Measurements from ENCODE around the gene PKHD1.

Gene PKHD1

DNA sequence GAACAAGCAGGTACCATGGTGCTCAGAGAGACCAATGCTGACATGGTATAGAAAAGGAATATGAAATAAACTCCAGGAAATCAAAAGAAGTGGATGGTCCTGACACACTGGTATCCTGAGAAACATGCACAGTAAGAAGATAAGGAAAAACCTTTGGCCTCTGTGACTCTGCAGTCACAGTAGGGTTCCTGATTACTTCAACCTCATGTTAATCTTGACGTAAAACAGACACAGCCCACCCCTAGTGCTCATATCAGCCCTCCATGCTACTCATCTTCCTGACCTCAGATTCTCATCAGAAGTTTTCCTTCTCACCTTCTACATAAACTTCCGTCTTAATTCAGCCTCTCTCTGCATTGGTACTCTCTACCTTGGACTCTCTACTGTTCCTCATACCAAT lies 240.9 kb downstream of the PKHD1 start:
- no peak for DNase-seq

DNA sequence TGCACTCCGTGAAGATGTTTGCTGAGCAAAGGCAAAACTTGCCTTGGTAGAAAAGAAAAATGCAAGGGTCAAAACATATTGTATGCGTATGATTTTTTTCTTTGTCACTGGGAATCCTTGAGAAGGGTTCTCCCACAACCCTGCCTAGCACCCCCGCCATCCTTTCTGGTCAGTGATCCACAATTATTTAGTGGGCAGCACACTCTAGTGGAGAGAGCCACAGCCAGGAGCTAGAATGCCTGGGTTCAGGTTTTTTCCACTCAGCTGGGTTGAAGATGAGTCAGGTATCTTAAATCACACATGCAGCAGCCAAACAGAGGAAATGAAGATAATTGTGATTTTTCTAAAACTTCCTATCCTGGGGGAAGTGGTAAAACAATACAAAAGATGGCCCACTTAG lies 243.1 kb downstream of the PKHD1 start:
- DNase-seq = no peak

DNA sequence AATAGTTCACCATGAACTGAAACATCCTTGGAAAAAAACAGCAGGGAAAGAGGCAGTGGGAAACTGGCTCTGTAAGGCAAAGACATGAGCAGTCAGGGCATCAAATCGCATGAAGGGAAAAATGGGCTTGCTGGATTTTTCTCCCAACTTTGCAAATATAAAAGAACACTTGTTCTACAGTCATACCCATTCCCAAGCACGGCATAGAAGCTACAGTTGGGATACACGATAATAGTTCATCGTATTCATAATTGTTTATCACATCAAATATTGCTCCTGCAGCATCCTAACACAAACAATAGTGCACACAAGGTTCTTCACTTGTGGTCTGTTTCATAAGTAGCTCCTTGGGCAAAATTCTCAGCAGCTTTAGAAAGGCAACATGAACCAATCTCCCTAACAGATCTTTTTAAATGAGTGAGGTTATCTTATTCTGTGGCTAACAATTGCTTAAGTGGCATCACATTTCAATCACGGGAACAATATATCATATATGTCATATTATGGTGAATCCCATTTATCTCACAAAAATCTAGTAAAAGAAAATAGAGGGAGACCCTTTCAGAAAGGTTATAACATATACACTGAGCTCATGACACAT lies 243.9 kb downstream of the PKHD1 start:
- DNase-seq = no peak

DNA sequence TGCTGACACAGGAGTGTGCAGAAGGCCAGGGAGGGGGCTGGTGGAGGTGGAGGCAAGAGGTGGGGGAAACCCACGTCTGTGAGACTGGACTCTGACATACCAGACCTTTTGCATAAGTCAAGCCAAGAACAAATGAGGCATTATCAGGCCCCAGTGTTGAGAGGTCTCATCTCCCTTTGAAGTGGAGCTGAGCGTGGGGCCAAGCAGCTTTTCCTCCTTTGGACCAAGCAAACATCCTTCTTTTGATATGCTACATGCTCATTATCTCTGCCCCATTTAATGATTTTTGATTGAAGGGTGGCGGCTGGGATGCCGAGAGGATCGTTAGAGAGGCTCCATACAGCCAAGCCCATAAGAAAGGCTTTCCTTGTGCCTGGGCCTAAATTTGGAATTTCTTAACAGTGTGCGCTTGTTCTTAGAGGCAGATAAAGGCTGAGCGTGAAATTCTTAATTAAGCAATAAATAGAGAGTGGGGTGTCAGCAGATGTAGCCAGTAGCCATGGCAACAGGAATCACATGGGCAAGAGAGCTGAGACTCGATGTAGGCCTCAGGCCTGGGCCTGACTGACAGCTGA lies 244.5 kb downstream of the PKHD1 start:
- DNase-seq = no peak

DNA sequence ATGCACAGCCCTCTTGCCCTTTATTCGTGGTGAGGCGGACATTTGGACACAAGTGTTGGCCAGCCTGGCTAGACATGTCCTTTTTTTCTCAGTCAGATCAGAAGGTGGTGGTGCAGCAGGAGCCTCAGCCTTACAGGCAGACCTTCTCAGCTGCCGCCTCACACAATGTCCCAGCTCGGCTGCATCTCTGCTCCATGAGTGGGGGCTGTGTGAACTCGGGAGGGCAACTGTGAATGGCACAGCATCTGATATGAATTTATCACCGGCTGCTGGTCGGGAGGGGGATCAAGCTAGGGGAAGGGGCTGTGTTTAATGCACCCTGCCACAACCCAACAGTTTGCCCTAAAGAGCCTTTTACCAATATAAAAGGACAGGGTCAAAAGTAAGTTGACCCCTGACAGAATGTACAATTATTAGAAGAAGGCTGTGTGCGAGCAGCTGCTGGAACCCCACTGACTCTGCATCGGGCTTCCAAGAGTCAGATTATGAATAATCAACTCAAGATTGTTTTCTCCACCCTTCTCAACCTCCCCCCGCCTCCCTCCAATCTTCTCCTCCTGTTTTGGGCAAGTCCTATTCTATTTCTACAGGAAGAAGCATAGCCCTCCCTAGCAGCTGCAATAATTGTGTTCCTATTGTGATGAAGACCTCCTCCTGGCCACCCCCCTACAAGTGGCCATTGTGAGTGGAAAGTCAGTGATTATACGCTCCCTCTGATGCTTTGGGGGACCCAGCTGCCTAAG lies 245.2 kb downstream of the PKHD1 start:
- DNase-seq = no peak

DNA sequence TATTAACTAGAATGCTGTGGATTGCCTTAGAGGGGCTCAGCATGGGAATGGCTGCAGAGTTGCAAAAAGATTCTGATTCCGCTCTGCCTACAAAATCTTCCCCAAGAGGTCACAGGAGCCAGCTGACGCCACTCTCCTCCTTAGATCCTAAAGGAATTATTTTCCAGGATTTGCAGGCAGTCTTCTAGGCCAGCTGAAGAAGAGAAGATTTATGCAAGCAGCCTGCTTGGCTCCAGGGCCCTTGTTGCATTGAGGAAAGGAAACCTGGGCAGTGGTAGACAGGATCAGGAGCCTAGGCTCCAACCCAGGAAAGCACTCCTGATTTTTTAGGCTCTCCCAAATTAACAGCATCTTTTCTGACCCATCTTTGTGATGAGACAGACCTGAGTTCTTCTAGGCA lies 245.8 kb downstream of the PKHD1 start:
- DNase-seq = no peak

DNA sequence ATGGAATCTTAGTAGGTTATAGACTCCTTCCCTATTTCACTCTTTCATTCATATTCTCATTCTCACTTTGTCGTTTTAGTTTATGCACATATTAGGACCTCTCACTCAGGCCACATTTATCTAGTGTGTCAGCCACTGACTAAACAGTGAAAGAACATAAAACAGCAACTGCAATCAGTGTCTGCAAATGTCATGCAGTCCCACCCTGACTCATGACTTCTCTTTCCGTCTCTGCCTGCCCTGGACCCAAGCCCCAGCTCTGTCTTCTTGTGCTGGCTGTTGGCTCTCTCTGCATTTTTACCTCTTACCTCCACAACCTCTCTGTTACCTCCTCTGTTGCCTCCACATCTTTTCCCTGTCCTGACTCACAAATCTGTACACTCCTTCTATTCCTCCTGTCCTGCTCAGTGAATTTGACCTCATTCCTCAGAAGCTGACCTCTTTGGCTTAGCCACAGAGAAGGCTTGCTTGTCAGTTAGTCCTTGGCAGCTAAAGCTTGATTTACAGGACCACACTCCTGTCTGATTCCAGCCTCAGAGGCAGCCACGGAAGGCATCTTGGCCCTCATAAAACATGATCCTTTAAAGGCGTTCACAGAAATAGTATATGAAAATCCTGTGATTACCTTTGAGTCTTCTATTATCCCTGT lies 247.6 kb downstream of the PKHD1 start:
- DNase-seq = no peak

DNA sequence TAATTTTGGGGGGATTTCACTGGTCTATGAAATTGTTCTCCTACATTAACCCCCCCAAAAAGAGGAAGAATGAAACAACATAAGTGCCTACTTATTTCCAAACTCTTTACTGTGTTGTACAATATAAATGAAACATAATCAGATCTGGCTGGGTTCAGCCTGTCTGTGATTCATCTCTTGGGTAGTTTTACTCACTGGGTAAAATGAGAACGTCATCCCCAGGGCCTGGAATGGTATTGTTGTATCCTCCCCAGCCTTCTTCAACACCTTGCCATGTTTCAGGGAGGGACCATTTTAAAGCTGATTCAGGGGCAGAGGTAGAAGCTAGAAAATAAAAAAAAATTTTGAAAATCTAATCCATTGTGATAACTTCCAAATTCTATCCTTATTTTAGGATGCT lies 256.7 kb downstream of the PKHD1 start:
- no peak for DNase-seq

DNA sequence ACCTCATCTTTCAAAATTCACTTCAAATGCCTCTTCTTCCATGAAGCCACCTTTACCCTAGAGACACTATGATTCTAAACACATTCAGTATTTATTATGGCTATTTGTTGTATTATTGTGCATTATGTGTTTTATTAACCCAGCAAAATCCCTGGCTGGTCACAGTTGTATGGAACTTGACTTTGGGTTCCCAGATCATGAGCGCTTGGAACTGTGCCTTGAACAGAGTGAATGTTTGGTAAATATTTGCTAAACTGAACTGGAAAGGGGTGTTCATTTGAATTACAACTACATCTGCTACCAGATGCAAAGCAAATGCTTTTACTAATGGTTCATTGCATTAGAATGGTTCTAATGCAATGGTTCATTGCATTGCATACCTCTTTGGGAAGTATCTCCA lies 259.8 kb downstream of the PKHD1 start:
- DNase-seq = no peak

DNA sequence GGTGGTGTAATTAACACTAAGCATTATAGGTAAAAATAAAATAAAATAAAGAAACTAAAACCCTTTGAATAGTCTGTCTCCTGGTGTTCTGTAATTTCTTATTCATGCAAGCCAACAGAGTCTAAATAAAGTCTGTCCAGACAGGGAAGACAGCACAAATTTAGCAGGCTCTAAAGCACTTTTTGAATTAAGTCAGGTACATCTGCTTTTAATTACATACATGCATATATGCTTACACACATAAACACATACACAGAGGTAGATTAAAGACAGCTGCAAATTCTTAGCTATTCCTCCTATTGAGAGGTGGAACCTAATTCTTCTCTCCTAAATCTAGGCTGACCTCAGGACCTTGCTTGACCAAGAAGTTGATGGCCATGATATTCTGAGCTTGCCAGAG lies 262.5 kb downstream of the PKHD1 start:
- no peak for DNase-seq

DNA sequence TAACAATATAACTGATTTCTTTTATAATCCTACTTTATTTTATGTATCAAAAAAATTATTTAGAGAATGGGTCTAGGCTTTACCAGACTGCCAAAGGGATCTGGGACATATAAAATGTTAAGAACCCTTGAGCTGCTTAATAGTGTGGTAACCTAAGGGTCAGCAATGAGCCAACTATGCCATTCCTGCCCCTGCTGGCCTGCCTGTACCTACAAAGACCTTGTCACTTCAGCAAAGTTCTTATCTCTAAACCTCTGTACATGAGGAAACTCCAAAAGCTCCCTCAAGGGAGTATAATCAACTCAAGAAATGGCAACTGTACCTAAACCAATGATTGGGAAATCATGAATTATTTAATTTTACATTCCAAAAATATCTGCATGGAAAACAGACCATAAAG lies 266.9 kb downstream of the PKHD1 start:
- DNase-seq = no peak

DNA sequence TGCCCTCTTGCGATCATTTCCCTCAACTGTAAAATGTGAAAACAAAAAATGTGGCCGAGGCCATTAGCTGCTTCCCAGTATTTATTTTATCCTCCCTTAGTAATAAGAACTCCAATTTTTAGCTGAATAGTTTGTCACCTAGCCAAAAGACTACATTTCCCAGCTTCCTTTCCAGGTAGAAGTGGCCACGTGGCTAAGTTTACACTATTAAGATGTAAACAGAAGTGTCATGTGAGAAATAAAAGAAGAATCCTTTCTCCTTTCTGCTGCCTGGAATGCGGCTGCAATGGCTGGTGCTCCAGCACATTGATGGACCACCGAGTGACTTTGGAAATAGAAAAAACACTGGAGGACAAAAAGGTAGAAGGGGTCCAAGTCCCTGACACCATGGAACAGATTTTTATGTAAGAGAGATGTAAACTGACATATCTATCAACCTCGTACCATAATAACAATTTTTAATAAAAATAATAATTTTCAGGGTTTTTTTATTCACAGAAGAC lies 268.8 kb downstream of the PKHD1 start:
- DNase-seq = no peak

DNA sequence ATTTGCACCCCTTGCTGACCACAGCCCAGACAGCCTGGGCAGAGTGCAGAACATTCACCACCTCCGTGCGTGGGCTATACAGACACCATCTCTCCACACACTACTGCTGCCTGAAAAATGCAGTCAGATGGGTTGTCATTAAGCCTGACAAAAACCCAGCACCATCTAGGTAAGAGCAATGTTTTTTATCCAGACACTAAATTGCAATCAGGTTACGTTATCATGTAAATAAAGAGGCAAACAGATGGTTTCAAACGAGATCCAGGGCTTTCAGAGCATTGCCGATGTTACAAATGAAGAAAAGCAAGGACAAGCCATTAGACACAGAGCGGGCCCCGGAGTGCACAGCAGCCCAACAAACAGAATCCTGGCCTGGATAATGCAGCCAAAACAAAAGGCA lies 269.6 kb downstream of the PKHD1 start:
- no peak for DNase-seq

DNA sequence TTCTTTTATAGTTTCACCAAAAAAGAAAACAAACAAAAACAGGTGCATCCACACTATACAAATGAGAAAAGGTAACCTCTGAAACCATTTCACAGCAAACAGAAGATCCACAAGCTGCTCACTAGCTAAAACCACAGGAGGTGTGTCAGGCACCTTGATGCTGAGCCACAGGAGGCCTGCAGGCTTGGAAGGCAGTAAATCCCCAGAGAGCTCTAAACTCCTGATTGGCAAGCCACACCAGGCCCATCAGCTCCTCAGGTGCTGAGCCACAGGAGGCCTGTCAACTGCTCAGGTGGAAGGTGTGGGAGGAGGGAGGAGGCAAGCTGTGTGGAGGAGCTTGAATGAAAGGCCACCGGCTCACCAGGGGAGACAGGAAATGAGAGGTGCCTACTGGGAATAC lies 273.0 kb downstream of the PKHD1 start:
- no peak for DNase-seq

DNA sequence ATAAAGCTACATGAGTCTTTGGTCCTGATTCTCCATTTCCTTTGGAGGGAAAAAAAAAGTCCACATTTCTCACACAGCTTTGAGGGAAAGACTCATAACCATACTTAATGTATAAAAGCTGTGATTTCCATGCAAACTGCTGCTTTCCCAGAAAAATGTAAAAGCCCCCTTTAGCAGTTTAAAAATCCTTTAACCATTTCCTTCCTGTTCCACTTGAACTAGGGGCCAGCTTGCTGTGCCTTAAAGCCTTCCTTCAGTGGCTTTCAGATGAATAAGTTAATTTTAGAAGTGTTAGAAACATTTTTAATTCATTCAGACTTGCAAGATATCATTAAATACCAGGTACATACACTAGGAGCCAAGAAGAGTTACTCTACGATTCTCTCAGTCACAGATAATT lies 273.5 kb downstream of the PKHD1 start:
- no peak for DNase-seq

DNA sequence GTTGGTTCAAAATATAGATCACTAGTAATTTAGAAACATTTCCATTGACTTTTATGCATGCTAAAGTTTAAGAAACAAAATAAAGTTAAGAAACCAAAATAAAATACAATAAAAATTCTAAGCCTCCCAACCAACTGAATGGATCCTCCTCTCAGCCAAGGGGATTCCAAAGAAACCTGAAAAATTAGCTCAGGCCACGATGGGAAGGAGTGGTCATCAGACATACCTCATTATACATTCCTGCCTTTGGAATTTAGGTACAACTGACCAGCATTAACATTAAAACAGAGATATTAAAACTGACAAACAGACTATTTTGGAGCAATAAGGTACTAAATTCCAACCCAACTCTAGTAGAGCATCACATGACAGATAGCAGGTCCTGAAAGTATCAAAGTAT lies 275.2 kb downstream of the PKHD1 start:
- DNase-seq = no peak

DNA sequence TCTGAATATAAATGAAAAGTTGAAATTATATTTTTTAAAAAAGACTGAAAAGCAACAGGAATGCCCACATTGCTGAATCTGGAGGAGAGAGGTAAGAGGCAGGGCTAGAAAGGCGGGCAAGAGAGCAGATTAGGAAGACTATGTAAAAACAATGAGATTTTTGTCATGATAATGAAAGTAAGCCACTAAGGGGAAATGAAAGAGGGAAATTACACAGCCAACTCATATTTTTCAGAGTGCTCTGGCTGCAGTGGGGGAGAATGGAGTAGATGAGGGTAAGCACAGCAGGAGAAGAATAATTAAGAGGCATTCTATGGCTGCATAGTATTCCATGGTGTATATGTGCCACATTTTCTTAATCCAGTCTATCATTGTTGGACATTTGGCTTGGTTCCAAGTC lies 281.9 kb downstream of the PKHD1 start:
- DNase-seq = no peak

DNA sequence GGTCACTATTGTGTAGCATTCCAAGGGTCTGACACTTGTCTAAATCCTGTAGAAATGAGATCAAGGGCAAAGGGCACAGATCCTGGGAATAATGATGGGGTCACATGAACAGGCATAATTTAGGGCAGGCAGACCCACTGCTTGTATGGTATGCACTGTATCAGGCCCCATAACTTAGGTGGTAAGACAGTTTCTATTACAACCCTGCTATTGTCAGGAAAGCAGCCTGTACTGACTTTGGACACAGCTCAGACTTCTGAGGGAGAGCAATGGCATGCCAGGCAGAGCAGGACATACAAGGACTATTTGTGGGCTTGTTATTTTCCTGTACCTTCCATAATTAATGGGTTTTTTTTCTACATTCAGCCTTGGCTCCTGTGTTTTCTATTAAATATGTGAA lies 286.8 kb downstream of the PKHD1 start:
- DNase-seq = no peak

DNA sequence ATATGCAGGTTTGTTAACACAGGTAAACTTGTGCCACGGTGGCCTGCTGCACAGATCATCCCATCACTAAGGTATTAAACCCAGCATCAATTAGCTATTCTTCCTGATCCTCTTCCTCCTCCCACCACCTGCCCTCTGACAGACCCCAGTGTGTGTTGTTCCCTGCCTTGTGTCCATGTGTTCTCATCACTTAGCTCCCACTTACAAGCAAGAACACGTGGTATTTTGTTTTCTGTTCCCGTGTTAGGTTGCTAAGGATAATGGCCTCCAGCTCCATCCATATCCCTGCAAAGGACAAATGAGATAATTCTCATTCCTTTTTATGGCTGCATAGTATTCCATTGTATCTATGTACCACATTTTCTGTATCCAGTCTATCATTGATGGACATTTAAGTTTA lies 294.0 kb downstream of the PKHD1 start:
- no peak for DNase-seq

DNA sequence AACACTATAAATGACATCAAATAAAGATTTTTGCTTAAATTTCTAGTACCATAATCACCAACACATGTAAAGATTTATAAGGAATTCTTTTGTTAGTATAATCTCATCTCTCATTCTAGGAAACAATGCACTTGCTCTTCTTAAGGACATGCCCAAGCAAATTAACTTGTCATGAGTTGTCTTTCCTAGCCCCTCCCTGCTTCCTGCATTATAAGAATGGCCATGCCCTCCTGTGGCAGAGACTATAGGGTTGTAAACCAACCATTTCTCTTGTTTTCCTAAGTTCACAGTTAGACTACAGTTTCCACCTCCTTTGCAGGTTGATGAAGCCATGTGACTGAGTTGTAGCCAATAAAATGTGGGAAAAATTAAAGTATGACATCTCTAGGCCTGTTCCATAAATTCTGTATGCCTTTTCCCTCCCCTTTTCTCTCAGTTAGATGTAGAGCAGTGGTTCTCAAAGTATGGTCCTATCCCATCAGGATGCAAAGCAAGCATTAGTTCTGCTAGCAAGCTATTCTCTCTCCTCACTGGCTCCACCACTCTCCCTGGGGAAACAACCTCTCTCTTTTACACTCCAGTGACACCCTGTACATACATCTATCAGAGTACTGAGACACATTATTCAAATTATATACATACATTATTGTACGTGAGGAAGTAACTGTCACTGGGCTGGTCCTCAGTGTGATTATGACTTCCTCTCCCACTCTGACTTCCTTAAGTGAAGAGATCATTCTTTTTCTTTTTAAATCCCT lies 295.0 kb downstream of the PKHD1 start:
- no peak for DNase-seq

DNA sequence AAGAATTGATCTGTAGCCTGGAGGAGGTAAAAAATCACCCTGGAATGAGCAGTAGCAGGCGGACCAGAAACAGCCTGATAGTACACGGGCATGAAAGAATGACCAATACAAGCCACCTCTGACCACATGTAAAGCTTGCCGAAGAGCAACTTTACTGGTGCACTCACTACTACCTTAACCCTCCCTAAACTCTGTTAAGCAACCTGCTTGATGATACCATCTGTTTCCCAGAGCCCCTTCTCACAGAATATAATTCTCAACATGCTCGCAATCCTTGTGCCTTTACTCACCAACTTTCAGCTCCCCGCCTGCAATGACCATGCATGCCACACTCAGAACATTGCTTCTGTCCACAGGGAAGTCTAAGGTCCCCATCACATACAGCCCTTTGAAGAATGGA lies 296.5 kb downstream of the PKHD1 start:
- DNase-seq = no peak

DNA sequence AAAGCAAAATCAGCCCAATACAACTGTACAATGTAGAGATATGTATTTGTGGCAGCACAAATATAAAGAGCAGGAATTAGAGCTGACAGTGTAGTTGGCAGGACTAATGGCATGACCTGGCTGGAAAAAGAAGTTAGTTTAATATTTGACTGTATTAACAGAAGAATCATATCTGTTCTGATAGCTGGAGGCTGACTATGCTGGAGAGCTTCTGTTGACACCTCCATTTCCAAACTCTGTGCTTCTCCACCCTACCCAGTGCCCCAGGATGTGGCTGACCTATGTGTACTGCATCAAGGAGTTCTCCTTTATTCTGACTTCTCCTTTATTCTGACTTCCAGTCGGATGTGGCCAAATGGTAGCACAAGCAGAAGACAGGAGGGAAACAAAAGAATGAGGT lies 299.3 kb downstream of the PKHD1 start:
- DNase-seq = no peak

DNA sequence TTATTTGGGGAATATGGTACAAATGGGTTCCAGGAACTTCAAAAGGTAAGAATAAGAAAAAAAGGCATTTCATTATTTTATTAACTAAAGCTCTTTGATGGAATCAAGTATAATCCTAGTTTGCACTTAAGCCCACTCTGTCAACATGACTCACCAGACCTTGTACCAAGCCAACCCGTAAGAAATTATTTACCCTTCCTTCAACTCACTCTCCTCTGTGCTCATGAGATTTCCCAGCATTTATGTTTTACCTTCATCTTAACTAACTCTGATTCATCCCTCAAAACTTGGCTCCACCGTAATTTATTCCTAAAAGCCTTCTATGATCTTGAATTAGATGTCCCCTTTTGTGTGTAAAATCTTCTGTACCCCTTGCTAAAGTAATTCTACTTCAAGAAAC lies 308.7 kb downstream of the PKHD1 start:
- DNase-seq = no peak
